HepG2 (cell line): ENCODE results near the gene TMEM204.

Experiments used
- HMGXB4 ChIP-seq, 2 experiments: sonication (generic) in 1 of 2; formaldehyde crosslinking in 1 of 2; IDR thresholded peaks; 2 replicates each; pipeline versions ENCODE4 v1.4.0 to v1.6.1; 2018 to 2020; ENCODE audit warnings: missing genetic modification reagents in 2 of 2, borderline replicate concordance in 1 of 2, low read depth in 1 of 2, mild to moderate bottlenecking in 1 of 2, missing biosample characterization in 1 of 2
- SIX4 ChIP-seq: sonication (generic); formaldehyde crosslinking; IDR thresholded peaks from 2 replicates; pipeline ENCODE4 v1.4.0; 2020; ENCODE audit warnings: missing genetic modification reagents
- SUZ12 ChIP-seq: fragments of 150-350 bp; IDR thresholded peaks from 2 replicates; pipeline ENCODE4 v1.6.1; 2014; ENCODE audit warnings: low read depth, low read length
- TFAP4 ChIP-seq: sonication (generic); IDR thresholded peaks from 2 replicates; pipeline ENCODE4 v1.6.1; 2016; ENCODE audit warnings: low read depth, borderline replicate concordance
- ZNF331 ChIP-seq: sonication (generic); formaldehyde crosslinking; IDR thresholded peaks from 2 replicates; pipeline ENCODE4 v1.4.0; 2020; ENCODE audit warnings: missing genetic modification reagents
- ZNF770 ChIP-seq: sonication (generic); formaldehyde crosslinking; IDR thresholded peaks from 2 replicates; pipeline ENCODE4 v1.5.0; 2020; ENCODE audit warnings: mild to moderate bottlenecking, missing genetic modification reagents

- no peak for TF ChIP-seq HMGXB4 (CRISPR knock-in tag; IDR thresholded peaks at IDR 0.05; ENCODE audit: borderline replicate concordance in 1 of 2, low read depth in 1 of 2)
- TF ChIP-seq TFAP4: no peak
- no peak for TF ChIP-seq SUZ12
- TF ChIP-seq ZNF331 (CRISPR knock-in tag): no peak
- TF ChIP-seq SIX4 (CRISPR knock-in tag): no peak
- TF ChIP-seq ZNF770 (CRISPR knock-in tag): no peak
Observed at GRCh38 chr16:1511662-1512569, 21.6 kb upstream of the TMEM204 start.
